ENCODE data around the gene PLXNA2. TPM values are rescaled to one million over a fixed set of nuclear protein-coding genes. Genes with fewer than 3 reads are reported as not detected.

Gene PLXNA2
- total RNA-seq, 1 donor from 2014 or later: 9.0 TPM

DNA sequence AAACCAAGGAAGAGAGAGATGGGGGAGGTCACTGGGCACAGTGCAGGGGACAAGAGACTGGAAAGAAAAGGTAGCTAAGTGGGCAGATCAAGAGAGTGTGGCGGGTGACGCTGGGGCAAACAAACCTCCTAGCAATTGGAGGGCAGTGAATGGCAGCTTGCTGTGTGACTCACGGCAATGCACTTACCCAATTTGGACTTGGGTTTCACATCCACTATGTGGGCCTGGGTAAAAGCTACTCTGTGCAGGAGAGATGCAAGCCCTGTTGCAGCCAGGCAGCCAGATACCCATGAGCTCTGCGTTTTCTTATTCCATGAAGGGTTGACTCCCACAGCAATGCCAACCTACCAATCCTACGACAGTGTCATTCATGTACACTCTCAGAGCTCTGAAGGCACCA is 9.5 kb downstream of the PLXNA2 start:
- no peak for FAIRE-seq

DNA sequence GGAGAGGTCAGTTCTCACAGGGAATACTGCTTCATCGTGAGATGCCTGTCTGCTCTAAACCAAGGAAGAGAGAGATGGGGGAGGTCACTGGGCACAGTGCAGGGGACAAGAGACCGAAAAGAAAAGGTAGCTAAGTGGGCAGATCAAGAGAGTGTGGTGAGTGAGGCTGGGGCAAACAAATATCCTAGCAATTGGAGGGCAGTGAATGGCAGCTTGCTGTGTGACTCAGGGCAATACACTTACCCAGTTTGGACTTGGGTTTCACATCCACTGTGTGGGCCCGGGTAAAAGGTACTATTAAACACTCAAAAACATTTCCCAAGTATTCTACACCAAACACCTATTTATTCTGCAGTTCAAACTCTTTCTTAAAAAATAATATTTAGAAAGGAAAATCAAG is 10.2 kb downstream of the PLXNA2 start:
- Histone ChIP-seq H3K4me3 (ENCODE audit: low read depth, low read length) (no peak overlapping the region), H3K36me3 (ENCODE audit: control insufficient read depth, insufficient read depth, low read length) (no peaks in the 10 kb centered on the region), H3K27me3 (ENCODE audit: control insufficient read depth, insufficient read depth, low read length) (no peaks in the 10 kb centered on the region)
- TF ChIP-seq, protein P1, sequence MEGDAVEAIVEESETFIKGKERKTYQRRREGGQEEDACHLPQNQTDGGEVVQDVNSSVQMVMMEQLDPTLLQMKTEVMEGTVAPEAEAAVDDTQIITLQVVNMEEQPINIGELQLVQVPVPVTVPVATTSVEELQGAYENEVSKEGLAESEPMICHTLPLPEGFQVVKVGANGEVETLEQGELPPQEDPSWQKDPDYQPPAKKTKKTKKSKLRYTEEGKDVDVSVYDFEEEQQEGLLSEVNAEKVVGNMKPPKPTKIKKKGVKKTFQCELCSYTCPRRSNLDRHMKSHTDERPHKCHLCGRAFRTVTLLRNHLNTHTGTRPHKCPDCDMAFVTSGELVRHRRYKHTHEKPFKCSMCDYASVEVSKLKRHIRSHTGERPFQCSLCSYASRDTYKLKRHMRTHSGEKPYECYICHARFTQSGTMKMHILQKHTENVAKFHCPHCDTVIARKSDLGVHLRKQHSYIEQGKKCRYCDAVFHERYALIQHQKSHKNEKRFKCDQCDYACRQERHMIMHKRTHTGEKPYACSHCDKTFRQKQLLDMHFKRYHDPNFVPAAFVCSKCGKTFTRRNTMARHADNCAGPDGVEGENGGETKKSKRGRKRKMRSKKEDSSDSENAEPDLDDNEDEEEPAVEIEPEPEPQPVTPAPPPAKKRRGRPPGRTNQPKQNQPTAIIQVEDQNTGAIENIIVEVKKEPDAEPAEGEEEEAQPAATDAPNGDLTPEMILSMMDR (IDR thresholded peaks at IDR 0.05; ENCODE audit: insufficient read depth, low read length, severe bottlenecking): no peak
- FAIRE-seq (no peak), DNase-seq (ENCODE audit: low read depth) (no peak)

More for the DNA sequence above, 9.5 kb downstream of the PLXNA2 start:
- peak; percentile 64 for DNase-seq (ENCODE audit: low read depth)
- Histone ChIP-seq H3K27me3 (ENCODE audit: control insufficient read depth, insufficient read depth, low read length) (no peaks in the 10 kb centered on the region), H3K4me3 (ENCODE audit: low read depth, low read length) (no peak overlapping the region), H3K36me3 (ENCODE audit: control insufficient read depth, insufficient read depth, low read length) (no peaks in the 10 kb centered on the region)
- TF ChIP-seq, protein P1 (IDR thresholded peaks at IDR 0.05; ENCODE audit: insufficient read depth, low read length, severe bottlenecking): no peak

DNA sequence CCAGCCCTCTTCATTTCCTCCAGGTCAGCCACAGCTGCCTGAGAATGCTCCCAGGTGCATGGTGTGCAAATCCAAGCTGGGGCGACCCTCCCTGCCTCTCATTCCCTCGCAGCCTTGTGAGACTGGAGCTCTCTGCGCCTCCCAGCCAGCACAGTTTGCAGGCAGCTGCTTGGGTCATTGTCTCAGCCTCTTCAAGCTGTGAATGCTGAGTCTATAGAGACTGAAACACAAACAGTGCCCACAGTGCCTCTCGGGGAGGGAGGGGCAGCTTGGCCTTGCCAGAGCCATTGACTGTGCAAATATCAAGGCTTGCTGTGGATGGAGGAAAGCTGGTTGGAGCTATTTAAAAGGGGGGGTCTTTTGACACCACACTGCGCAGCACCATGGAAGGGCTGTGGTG is 10.6 kb downstream of the PLXNA2 start:
- Histone ChIP-seq H3K4me3 (ENCODE audit: low read depth, low read length) (no peak overlapping the region), H3K27me3 (ENCODE audit: control insufficient read depth, insufficient read depth, low read length) (no peaks in the 10 kb centered on the region), H3K36me3 (ENCODE audit: control insufficient read depth, insufficient read depth, low read length) (peaks cover under 1% of the 10 kb centered on the region)
- FAIRE-seq (no peak), DNase-seq (ENCODE audit: low read depth) (no peak)
- TF ChIP-seq, protein P1 (IDR thresholded peaks at IDR 0.05; ENCODE audit: insufficient read depth, low read length, severe bottlenecking): no peak

DNA sequence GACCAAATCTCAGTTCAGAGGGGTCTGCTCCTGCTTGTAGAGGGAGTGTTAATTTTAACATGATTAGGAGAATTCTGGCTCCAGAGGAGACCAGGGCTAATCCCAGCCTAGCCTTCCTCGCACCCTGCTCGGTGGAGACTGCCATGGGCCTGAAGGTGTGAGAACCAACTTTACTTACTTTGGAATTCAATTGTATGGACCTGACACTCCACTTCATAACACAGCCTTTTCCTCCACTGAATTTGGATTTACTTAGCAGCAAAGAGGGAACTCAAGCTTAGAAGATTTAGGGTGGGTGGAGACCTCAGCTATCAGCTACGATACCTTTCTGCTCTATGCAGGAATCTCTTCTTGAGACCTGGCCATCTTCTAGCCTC is 11.5 kb downstream of the PLXNA2 start:
- no peak for DNase-seq (ENCODE audit: low read depth)
- TF ChIP-seq, protein P1 (IDR thresholded peaks at IDR 0.05; ENCODE audit: insufficient read depth, low read length, severe bottlenecking): no peak
- FAIRE-seq: no peak

DNA sequence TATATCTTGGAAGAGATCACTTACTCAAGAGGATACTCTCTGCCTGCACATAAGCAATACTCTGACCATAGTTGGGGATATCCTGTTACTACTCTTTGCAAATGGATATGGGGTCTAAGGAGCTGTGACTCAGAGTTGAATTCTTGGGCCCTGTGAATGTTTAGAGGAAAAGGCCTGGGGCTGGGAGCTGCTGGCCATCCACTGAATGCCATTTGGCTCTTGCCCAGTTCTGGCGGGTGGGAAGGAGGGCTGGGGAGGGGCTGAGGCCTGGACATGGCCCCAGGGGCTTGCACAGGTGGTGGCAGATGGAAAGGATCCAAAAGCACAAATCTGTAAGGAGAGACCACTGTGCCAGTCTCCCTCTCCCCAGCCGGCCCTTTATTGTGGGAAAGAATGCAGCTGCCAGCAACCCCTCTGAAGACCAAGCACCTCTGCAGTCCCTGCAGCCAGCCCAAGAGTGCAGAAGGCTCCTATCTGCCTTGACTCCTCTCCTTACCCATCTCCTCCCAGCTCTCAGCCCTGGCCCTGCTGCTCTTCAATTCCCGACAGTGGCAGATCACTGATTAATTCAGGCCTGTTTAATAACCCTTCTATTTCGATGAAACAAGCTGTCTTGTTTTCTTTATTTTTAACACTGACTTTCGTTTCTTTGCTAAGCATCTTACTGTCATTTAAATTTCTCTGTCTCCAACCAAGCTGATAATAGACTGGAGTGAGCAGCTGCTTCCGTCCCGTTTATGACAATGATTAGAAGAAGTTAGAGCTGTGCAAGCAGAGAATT is 12.1 kb downstream of the PLXNA2 start:
- TF ChIP-seq, protein P1 (IDR thresholded peaks at IDR 0.05; ENCODE audit: insufficient read depth, low read length, severe bottlenecking): no peak
- Histone ChIP-seq H3K27me3 (ENCODE audit: control insufficient read depth, insufficient read depth, low read length) (no peaks in the 10 kb centered on the region), H3K36me3 (ENCODE audit: control insufficient read depth, insufficient read depth, low read length) (peaks cover 2% of the 10 kb centered on the region), H3K4me3 (ENCODE audit: low read depth, low read length) (no peak overlapping the region)
- FAIRE-seq: no peak
- peak; percentile 60 for DNase-seq (ENCODE audit: low read depth)

More for the DNA sequence above, 11.5 kb downstream of the PLXNA2 start:
- no peak overlapping the region for H3K4me3 ChIP-seq (ENCODE audit: low read depth, low read length)
- H3K36me3 ChIP-seq (ENCODE audit: control insufficient read depth, insufficient read depth, low read length): peaks cover 2% of the 10 kb centered on the region
- H3K27me3 ChIP-seq (ENCODE audit: control insufficient read depth, insufficient read depth, low read length): no peaks in the 10 kb centered on the region

Measured in bronchial epithelial cell (primary cell).